G401.6 (cell line): ENCODE measurements around the gene FN3K.
"Not testable (repeated sequence)": the region's sequence is repeated elsewhere in the genome, so short reads cannot be mapped to it uniquely, and the experiment has no call there.

Experiments
- FAIRE-seq: peaks from 2 replicates; lab custom pipeline; 2012; peaks lifted over from hg19 to GRCh38; lab: Jason Lieb, UNC

Gene FN3K

DNA sequence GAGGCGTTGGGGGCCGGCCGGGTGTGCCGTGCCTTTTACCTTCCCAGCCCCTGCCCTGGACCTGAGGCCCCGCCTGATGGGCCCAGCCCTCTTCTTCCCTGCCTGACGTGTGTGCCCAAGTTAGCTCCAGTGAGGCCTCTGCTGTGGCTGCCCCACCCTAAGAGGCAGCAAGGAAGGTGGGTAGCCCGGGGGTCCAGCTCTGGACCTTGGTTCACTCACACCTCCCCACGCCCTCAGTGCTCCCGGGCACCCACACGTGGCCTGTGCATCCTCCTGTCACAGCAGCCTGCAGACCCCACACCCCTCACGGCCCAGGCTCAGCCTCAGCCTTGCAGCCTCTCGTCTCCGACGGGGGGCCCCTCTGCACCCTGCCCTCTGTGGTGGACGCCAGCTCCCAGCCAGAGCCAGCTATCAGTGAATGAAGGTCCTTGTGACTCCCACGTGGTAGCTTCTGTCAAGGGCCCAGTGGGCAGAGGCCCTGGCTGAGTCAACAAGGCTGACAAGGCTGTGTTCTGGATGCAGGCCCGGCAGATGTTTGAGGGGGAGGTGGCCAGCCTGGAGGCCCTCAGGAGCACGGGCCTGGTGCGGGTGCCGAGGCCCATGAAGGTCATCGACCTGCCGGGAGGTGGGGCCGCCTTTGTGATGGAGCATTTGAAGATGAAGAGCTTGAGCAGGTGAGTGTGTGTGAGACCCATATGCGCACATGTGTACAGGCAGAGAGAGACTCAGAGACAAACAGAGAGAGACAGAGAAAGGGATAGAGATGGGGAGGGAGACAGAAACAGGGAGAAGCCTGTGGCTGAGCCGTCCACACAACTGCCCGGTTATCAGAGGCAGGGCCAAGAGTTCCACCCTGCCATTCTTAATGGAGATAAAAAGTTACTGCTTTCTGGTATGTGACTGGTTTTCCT, 2.8 kb downstream of the FN3K start:
- FAIRE-seq: no peak

DNA sequence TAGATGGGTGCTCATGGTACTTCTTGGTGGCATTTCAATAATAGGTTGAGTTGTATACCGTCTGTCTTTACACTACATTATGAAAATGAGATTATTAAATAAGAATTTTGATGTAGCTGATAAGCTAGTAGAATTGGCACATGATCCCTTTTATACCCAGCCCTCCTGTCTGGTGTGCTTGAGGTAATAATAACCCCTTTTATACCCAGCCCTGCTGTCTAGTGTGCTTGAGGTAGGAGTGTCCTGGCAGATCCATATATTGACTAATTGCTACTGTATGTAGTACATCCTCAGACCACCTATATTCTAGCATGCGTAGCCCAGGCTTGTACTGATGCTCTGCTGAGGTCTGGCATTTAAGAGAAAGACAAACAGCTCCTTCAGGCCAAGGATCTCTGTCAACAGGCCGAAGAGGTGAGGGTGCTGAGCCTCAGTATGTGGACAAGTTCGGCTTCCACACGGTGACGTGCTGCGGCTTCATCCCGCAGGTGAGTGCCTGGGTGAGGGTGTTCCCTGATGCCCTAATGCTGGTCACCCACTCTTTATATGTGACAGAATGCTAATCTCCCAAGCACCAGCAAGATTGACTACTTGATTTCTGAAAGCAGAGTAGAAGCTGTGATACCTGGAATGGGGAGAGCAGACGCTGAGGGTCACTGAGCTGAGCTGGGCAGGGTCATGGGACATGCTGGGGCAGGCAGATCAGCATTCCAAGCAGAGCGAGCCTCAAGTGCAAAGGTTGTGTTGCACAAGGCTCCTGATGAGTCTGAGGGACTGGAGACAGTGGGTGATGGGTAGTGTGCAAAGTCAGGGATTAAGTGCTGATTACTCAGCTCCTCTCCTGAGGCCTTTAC, 5.7 kb downstream of the FN3K start:
- no peak for FAIRE-seq

DNA sequence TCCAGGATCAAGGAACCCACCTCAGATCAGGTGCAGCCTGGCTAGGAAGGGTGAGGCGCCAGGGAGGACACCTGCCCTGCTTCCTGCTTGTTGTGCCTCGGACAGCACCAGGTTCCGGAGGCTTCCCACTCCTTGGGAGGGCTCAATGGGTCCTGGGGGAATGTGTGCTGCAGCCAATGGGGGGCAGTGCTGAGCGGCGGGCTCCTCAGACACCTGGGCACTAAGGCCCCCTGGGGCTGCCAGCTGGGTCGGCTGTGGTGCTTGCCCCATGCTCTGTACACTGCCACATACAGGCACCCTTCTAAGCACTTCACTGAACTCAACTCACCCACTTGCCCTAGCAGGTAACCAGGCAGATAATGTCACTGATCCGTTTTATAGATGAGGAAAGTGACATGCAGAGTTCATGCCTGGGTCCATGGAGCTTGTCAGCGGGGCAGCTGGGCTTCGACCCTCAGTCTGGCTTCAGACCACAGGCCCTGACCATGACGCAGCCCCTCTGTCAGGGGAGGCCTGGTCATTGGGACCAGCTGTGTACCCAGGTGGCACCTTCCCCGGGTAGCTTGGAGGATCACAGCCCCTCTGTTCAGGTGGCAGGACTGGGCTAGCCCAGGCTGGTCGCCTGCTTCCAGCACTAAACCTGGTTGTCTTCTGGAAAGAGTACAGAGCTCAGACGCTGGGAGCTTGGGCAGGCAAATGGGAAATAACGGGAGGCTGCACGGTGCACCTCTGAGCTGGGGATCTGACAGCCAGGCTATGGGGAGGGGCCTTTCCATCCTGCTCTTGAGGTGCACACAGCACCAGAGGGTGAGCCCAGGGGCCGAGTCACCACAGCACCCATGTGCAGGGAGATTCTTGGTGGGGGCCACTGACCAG, 8.2 kb downstream of the FN3K start:
- FAIRE-seq: no peak

DNA sequence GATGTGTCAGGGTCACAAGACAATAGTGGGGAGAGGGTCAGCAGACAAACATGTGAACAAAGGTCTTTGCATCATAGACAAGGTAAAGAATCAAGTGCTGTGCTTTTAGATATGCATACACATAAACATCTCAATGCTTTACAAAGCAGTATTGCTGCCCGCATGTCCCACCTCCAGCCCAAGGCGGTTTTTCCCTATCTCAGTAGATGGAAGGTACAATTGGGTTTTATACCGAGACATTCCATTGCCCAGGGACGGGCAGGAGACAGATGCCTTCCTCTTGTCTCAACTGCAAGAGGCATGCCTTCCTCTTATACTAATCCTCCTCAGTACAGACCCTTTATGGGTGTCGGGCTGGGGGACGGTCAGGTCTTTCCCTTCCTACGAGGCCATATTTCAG, 9.3 kb downstream of the FN3K start:
- not testable (repeated sequence) for FAIRE-seq

DNA sequence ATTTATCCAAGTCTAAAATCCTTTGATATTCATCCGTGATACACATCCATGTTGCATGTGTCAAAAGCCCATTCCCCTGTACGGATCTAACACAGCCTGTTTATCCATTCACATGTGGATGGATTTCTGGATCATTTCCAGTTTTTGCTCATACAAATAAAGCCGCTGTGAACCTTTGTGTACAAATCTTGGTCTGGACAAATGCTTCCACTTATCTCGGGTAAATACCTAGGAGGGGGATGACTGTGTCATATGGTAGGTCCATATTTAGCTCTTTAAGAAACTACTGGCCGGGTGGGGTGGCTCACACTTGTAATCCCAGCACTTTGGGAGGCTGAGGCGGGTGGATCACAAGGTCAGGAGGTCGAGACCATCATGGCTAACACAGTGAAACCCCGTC, 10.1 kb downstream of the FN3K start:
- FAIRE-seq: no peak

DNA sequence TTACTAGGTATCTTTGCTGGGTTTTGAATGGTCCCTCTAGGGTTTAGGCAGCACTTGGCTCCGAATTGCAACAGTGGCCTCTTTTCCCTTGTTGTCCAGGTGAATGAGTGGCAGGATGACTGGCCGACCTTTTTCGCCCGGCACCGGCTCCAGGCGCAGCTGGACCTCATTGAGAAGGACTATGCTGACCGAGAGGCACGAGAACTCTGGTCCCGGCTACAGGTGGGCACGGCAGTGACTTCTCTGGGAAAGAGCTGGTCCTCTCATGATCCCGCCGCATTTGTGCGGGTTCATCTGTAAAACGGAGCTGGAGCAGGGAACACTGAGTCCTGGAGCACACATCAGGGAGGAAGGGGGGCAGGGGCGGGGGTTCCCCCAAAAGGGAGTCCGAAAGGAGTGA, 13.3 kb downstream of the FN3K start:
- FAIRE-seq: no peak

DNA sequence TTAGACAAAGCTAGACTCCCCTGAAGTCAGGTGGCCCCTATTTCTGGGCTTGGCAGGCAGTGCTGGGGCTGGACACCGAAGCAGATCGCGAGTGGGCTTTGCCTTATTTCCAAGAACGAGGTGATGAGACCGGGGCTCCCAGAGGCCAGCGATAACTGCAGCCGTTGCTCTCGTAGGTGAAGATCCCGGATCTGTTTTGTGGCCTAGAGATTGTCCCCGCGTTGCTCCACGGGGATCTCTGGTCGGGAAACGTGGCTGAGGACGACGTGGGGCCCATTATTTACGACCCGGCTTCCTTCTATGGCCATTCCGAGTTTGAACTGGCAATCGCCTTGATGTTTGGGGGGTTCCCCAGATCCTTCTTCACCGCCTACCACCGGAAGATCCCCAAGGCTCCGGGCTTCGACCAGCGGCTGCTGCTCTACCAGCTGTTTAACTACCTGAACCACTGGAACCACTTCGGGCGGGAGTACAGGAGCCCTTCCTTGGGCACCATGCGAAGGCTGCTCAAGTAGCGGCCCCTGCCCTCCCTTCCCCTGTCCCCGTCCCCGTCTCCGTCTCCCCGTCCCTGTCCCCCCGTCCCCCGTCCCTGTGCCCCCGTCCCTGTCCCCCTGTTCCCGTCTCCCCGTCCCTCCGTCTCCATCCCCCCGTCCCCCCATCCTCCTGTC, 15.0 kb downstream of the FN3K start:
- FAIRE-seq: no peak

DNA sequence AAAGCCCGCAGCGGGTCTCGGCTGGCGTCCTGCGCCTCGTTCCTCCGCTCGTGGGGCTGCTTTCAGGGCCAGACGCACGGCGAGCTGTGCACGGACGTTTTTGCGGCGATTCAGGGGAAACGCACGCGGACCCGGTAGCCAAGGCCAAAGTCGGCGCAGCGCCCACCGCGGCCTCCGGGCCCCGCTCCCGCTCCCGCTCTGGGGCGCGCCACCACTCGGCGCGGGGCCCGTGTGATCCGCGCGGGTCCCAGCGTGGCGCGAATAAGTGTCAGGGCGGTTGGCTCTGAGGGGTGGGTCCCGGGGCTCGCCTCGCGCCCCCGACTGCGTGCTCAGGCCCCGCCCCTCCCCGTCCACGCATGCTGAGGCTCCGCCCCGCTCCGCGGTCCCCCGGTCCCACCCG, 15.8 kb downstream of the FN3K start:
- FAIRE-seq: no peak

DNA sequence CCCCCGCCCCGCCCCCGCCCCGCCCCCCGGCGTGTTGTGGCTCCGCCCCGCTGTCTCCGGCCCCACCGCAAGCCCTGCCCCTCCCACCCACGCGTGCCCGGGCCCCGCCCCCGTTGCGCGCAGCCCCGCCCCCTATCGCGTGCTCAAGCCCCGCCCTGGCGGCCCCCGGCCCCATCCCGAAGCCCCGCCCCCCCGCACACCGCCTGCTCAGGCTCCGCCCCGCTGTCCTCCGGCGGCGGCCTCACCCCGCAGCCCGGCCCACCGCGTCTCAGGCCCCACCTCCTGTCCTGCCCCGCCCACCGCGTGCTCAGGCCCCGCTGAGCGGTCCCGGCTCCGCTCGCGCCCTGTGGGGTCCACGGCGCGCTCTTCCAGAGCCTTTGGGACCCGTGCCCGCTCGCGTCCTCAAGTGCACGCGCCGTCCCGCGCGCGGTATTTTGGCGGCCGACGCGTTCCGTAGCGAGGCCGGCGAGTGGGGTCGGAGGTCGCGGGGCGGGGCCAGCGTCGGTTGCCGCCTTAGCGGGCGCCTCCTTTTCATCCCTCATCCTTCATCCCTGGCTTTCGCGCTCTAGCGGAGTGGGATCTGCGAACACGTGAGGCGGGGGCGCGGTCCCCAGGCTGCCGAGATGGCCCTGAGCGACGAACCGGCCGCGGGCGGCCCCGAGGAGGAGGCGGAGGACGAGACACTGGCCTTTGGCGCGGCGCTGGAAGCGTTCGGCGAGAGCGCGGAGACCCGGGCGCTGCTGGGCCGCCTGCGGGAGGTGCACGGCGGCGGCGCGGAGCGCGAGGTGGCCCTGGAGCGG, 16.4 kb downstream of the FN3K start, which contains the start of gene TBCD:
Gene TBCD, plus strand, starts transcription at position 495 of the 800 bp plus-strand sequence. Its CDS starts 129 bp downstream, at position 624.
- FAIRE-seq: no peak

DNA sequence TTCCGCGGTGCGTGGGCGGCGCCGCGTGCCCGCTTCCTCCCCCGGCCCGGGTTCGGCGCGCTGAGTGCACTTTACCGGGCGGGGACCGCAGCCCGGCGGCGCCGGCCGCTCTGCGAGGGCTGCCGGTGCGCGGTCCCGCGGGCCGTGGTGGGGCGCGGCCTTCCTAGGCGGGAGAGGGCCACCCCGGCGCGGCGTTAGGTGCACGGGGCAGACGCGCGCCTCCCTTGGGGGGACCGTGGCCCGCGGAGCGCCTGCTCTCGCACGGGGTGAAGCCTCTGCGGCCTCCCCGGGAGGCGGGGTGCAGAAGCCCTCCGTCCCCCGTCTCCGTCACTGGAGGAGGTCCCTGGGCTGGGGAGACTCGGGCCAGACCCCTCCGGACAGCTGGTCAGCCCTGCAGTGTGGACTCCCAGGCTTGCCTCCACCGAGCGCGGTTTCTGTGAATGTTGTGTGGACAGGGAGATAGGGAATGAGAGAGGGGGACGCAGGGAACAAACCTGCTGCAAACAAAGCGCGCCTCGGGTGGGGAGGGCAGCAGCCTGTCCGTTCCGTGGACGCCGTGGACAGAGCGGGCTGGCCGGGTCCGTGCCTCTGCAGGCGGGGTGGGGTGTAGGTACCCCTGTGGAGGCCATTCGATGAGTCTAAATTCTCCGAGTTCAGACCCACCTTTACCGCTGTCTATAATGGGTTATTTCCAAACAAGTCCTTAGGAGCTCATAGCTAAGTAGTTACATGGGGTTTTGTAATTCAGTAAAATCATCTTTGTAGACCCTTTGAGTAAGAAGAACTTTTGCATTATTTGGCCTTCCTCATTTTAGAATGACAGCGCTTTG, 17.2 kb downstream of the FN3K start:
- no peak for FAIRE-seq

DNA sequence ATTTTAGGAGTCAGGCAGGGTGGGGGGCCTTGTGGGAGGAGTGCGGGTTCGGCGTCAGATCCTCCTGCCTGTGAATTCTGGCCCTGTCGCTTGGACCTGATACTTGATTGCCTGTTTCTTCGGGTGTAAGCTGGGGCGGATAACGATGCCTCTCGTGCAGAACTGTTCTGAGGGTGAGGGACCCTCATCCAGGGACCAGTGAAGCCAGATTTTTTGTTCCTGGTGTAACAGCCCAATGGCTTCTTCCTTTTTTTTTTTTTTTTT, 17.7 kb downstream of the FN3K start:
- FAIRE-seq: no peak

DNA sequence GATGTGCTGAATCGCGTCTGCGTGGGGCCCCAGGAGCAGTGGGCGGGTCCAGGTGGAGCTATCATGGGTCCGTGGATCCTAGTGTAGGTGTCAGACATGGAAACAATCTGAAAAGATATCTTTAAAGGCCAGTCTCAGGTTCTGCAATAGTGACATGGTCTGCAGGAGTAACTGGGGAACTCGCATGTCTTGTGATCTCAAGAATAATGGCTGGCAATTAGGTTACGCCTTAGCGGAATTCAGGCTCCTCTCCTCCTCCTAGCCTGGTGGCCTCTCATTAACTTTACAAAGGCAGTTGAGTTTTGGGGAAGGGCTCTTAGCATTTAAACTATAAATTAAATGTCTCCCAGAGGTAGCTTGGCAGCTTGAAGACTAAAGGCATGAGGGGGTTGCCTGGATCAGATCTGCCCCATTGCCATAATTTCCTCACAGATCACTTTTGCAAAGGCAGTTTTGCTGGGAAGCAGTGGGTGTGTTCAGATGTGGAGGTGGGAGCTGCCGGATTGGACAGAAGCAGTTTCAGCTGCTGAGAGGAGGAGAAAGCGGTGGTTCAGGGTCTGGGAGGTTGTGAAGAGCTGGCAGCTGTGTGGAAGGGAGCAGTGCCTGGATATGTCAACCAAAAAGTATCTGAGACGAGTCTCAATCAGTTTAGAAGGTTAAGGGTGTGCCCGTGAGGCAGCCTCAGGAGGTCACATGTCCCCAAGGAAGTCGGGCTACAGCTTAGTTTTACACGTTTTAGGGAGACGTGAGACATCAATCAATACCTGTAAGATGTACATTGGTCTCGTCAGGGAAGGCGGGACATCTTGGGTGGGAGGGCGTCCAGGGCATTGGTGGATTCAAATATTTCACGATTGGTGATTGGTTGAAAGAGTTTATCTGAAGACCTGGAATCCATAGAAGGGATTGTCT, 19.1 kb downstream of the FN3K start:
- FAIRE-seq: no peak

DNA sequence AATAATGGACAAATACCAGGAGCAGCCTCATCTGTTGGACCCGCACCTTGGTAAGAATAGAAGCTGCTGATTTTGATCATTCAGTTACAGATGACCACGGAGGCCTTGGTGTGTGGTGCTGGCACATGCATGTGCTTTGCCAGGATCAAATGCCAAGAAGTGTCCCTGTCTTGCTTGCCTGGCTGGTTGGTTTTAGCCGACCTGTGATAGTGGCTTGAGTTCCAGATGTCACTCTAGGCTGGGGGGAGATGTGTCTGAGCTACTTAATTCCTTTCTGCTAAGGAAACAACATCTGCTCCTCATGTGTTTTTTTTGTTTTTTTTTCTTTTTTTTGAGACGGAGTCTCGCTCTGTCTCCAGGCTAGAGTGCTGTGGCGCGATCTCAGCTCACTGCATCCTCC, 20.8 kb downstream of the FN3K start:
- no peak for FAIRE-seq

DNA sequence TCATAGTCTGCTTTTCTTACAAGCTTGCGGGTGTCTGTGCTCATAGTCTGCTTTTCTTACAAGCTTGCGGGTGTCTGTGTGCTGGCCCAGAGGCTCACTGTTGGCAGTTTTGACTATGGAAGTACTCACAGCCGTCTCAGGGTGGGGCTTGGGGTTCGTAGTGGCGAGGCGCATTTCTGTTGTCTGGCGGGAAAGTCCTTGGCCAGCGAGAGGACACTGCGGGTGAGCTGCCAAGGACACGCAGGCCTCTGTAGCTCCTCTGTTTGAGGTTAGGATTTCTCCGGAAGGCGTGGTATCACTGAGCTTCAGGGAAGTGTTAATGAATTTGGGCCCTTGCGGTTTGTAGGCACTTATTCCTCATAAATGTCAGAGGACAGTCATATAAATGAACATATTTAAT, 30.0 kb downstream of the FN3K start:
- no peak for FAIRE-seq

DNA sequence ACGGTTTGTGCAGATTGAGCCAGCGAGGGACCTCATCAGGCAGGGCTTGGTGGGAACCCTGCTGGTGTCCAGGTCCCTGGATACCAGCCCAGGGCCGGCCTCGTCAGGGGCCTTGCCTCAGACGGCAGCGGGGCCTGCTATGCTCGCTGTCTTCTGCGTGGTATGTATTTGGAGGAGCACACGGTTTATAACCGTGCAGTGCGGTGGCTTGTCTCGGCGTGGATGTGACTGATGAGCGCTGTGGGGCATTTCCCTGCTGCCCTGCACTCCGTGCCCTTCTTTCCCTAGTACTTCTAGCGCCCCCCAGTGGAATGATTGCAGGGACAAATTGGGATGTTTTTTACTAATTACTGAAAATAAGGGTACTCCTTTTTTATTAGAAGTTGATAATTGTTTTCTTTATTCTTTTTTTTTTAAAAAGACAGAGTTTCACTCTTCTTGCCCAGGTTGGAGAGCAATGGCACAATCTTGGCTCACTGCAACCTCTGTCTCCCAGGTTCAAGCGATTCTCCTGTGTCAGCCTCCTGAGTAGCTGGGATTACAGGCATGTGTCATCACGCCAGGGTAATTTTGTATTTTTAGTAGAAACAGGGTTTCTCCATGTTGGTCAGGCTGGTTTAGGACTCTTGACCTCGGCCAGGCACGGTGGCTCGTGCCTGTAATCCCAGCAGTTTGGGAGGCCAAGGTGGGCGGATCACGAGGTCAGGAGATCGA, 31.8 kb downstream of the FN3K start:
- FAIRE-seq: peak; percentile 17

DNA sequence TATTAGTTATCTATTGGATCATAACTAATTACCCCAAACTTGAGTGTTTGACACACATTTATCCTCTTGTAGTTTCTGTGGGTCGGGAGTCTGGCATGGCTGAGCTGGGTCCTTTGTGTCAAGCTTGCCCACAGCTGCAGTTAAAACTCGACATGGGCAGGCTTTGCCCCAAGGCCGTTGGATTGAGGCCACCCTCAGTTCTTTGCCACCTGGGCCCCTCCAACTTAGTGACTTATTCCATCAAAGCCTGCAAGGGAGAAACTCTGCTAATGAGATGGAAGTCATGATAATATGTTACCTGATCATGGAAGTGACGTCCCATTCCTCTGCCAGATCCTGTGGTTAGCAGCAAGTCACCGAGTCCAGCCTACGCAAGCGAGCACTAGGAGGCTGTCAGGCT, 33.6 kb downstream of the FN3K start:
- FAIRE-seq: no peak

DNA sequence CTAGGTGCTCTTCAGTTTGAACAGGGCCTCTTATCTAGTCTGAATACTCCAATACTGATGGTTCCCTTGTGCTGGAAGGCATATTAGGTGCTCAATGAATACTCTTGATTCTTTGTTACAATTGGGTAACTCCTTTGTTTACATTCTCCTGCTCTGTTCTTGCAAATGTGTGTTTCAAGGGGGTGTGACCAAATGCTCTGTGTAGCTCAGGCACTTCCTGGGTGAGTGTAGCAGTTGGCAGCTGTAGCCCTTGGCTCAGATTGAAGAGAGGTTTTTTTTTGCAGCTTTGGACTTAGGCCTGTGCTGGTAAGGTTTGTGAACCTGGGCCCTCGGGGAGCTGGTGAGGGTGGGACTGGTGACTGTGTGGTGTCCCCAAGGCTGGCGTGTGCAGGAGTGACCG, 36.6 kb downstream of the FN3K start:
- no peak for FAIRE-seq

DNA sequence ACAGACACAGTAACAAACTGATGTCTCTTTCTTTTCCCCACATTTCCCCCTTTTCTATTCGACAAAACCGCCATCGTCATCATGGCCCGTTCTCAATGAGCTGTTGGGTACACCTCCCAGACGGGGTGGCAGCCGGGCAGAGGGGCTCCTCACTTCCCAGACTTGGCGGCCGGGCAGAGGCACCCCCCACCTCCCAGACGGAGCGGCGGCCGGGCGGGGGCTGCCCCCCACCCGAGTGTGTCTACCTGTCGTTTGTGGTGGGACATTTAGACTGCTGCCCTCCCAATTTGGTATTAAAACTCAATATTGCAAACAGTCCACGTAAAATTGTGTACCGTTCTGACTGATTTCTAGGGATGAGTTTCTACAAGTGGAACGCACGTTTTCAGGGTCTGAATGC, 39.0 kb downstream of the FN3K start:
- FAIRE-seq: not testable (repeated sequence)
